DOHH2 (cell line): ENCODE measurements around the gene RAB28.

Experiments
- CTCF ChIP-seq: fragments of 200-600 bp; sonication (generic); IDR thresholded peaks from one replicate; pipeline ENCODE4 v1.5.1; 2014; ENCODE audit warnings: antibody characterized with exemption, mild to moderate bottlenecking, low read depth, low read length; ENCODE audit not compliant: poor library complexity, severe bottlenecking
- EZH2phosphoT487 ChIP-seq: fragments of 200-600 bp; sonication (generic); IDR thresholded peaks from 2 replicates; pipeline ENCODE4 v1.6.1; 2017; ENCODE audit warnings: borderline replicate concordance, mild to moderate bottlenecking, antibody characterized with exemption, low read length, moderate library complexity, mixed read lengths

- no peak for TF ChIP-seq CTCF
- TF ChIP-seq EZH2phosphoT487: peak; percentile 72; the same call in 1 of the 2 replicates
These were observed 44.1 kb upstream of the RAB28 start for GRCh38 chr4:13527981-13528820.
